Subcutaneous abdominal adipose tissue (tissue), 5 donors: ENCODE measurements around the gene PRSS12.
"Not testable (repeated sequence)": the region's sequence is repeated elsewhere in the genome, so short reads cannot be mapped to it uniquely, and the experiment has no call there.

Source experiments
- H3K27ac ChIP-seq: one replicate; pipeline ENCODE4 v1.7.0; 2013; ENCODE audit warnings: low read depth, mild to moderate bottlenecking, inconsistent platforms, low read length, moderate library complexity
- H3K27me3 ChIP-seq, 5 donors: one replicate each; pipeline ENCODE4 v1.7.0; 2013; ENCODE audit warnings: low read length in 5 of 5, inconsistent platforms in 1 of 5; ENCODE audit not compliant: control insufficient read depth in 5 of 5, insufficient read depth in 4 of 5
- H3K36me3 ChIP-seq, 5 donors: one replicate each; pipeline ENCODE4 v1.7.0; 2013; ENCODE audit warnings: low read length in 5 of 5; ENCODE audit not compliant: control insufficient read depth in 5 of 5, insufficient read depth in 5 of 5
- H3K4me1 ChIP-seq, 5 donors: one replicate each; pipeline ENCODE4 v1.7.0; 2013; ENCODE audit warnings: low read length in 5 of 5, mild to moderate bottlenecking in 3 of 5, moderate library complexity in 1 of 5; ENCODE audit not compliant: control insufficient read depth in 5 of 5, insufficient read depth in 5 of 5
- H3K4me3 ChIP-seq, 5 donors: one replicate each; pipeline ENCODE4 v1.7.0; 2013; ENCODE audit warnings: low read length in 5 of 5, low read depth in 1 of 5
- H3K9ac ChIP-seq, 5 donors: one replicate each; pipeline ENCODE4 v1.7.0; 2013; ENCODE audit warnings: low read length in 5 of 5, mild to moderate bottlenecking in 4 of 5, moderate library complexity in 3 of 5
- H3K9me3 ChIP-seq, 5 donors: one replicate each; pipeline ENCODE4 v1.7.0; 2013; ENCODE audit warnings: low read length in 5 of 5; ENCODE audit not compliant: control insufficient read depth in 5 of 5
- donor health status: healthy.
- donor health status: healthy.
- donor health status: healthy.
- donor health status: healthy.
- donor health status: healthy.

PRSS12 gene

DNA sequence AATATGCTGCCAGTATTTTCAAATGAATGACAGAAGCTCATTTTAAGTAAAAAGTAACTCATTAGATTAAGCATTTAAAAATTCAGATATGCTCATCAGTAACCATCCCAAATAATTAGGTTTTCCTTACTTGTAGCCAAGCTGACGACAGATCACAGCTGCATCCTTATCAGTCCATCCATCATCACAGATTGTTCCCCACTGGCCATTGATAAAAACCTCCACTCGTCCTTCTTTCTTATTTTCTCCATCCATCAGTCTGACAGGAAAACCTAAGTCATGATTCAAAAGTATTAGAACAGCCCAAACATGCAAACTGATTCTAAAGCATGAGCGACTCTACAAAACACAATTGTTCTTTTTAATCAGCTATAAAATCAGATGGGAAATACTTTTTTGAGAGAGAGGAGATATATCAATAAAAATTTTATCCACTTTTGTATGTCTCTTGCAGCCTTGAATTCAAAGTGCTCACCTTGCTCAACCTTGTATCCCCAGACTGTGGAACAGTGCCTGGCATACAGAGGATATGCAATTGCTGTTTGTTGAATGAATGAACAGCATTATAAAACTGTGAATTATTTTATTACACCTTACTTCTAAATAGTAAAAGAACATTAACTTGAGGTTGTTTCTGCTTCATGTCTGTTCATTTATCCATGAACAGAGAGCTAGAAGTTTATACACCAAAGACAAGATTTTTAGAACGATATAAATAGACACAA, 44.3 kb downstream of the PRSS12 start:
- Histone ChIP-seq H3K27ac (no peak overlapping the region), H3K36me3 (no peaks in the 10 kb centered on the region), H3K27me3 (no peaks in the 10 kb centered on the region), H3K9me3 (no peaks in the 10 kb centered on the region), H3K9ac (no peak overlapping the region), H3K4me3 (no peak overlapping the region), H3K4me1 (no peaks in the 10 kb centered on the region)

DNA sequence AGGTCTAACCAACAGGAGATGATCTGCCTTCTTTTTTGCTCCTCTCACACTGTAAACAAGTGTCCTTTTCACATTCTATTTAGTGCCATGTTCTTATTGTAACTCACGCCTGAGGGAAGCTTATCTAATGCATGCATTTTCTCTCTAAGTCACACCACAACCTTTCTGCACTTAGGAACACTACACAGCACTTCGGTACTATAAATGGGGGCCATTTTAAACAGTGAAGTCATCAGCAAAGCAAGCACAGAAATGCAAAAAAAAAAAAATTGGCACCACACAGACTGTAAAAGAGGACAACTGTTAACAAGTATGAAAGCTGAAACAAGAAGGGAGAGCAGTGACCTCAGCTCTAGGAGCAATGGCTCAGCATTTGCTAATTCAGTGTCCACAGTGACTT, 45.2 kb downstream of the PRSS12 start:
- Histone ChIP-seq H3K9me3 (no peaks in the 10 kb centered on the region), H3K9ac (no peak overlapping the region), H3K4me3 (no peak overlapping the region), H3K27me3 (no peaks in the 10 kb centered on the region), H3K4me1 (no peaks in the 10 kb centered on the region), H3K27ac (no peak overlapping the region), H3K36me3 (no peaks in the 10 kb centered on the region)

DNA sequence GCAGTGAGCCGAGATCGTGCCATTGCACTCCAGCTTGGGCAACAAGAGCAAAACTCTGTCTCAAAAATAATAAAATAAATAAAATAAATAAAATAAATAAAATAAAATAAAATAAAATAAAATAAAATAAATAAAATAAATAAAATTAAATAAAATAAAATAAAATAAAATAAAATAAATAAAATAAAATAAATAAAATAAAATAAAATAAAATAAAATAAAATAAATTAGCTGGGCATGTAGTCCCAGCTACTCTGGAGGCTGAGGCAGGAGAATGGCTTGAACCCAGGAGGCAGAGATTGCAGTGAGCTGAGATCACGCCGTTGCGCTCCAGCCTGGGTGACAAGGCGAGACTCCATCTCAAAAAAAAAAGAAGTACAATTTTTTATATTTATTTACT, 53.2 kb downstream of the PRSS12 start:
- H3K9me3 ChIP-seq, H3K4me3 ChIP-seq, H3K4me1 ChIP-seq, H3K36me3 ChIP-seq, H3K9ac ChIP-seq, H3K27ac ChIP-seq, H3K27me3 ChIP-seq: not testable (repeated sequence)

DNA sequence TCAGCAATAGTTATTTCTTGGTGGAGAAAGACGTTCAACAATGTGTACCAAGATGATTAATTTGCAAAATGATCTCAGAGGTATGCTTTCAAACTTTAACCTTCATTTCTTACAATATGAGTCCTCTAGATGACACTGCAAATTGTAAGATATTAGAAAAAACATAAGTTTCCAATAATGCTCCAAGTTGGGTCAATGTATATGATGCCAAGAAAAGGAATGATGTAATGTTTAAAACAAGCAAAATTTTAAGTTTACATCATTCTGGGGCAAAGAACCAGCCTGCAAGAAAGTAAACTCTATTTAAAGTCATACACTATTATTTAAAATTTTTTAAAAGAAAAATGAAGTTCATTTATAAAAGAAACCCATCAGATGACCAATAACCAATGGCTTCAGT, 56.1 kb downstream of the PRSS12 start:
- no peak overlapping the region for H3K4me3 ChIP-seq
- H3K4me1 ChIP-seq, result no peaks in the 10 kb centered on the region
- no peaks in the 10 kb centered on the region for H3K36me3 ChIP-seq
- H3K27ac ChIP-seq, result no peak overlapping the region
- no peaks in the 10 kb centered on the region for H3K27me3 ChIP-seq
- no peak overlapping the region for H3K9ac ChIP-seq
- no peaks in the 10 kb centered on the region for H3K9me3 ChIP-seq

DNA sequence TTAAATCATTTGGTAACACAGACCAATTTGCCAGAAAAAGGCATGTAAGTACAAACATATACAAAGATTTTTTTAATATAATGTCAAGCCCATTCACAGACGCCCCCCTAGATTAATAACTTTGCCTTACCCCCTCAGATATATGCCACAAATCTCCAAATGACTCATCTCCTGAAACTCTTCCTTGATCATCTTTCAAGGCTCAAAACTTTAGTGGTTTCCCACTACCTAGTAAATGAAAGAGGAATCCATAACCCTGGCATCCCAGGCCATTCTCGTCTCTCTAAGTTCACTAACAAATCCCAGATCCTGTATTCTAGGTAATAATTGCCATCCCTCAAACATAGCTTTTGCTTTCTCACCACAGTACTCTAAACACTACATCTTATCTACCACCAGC, 61.9 kb downstream of the PRSS12 start:
- Histone ChIP-seq H3K9me3 (no peaks in the 10 kb centered on the region), H3K36me3 (no peaks in the 10 kb centered on the region), H3K27ac (no peak overlapping the region), H3K4me1 (no peaks in the 10 kb centered on the region), H3K4me3 (no peak overlapping the region), H3K9ac (no peak overlapping the region), H3K27me3 (no peaks in the 10 kb centered on the region)

DNA sequence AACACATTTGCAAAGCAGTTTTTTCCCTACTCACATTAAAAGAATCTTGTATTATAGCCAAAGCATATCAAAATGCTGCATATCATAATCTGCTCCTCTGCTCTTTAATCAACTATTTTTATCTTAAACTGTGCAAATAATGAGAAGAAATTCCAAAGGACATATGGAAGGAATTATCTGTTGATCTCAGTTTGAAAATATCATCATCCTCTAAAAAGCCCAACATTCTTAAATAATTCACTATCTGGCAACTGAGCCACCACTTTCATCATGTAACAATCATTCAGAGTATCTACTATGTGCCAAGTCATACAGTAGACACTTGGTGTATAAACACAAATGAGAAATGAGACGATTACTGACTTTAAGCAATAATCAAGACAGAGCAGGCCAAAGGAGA, 63.0 kb downstream of the PRSS12 start:
- H3K27ac ChIP-seq, result no peak overlapping the region
- H3K27me3 ChIP-seq, result no peaks in the 10 kb centered on the region
- no peak overlapping the region for H3K4me3 ChIP-seq
- H3K36me3 ChIP-seq, result no peaks in the 10 kb centered on the region
- H3K4me1 ChIP-seq, result no peaks in the 10 kb centered on the region
- H3K9ac ChIP-seq, result no peak overlapping the region
- H3K9me3 ChIP-seq, result no peaks in the 10 kb centered on the region

DNA sequence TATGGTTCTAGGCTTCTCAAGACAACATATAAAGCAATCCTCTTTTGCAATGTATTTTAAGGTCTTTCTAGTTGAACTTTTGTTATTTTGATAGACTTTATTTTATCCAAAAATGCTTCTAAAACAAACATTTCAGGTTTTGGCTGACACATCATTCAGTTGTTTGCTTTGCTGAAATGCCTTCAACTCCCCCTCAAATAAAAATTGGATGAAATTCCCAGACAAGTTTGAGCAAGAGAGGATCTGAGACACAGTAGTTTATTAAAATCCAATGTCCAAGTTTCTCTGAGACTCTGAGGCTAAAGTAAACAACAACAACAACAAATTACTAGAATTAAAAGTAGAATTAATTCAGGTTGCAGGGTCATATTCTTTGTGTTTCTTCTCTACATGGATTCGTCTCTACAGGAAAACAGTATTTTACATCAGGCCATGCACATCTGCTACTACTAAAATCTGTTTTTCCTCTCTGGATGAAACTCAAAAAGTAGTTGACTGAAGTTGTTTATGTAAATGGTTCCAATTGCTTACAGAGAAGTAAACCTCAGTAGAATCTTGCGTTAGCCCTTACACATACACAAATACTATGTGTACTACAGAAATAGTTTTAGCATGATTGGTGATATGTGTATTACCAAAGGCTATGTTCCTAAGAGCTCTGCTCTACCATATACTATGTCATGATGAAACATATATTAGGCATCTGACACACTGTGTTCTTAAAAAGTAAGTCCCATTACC, 64.9 kb downstream of the PRSS12 start:
- H3K4me3 ChIP-seq, result no peak overlapping the region
- H3K4me1 ChIP-seq, result peaks cover 0 to 8% (median 2%) of the 10 kb centered on the region in 5 donors
- no peaks in the 10 kb centered on the region for H3K9me3 ChIP-seq
- peaks cover 0 to under 1% (median 0%) of the 10 kb centered on the region in 5 donors for H3K36me3 ChIP-seq
- H3K9ac ChIP-seq, result no peak overlapping the region
- no peaks in the 10 kb centered on the region for H3K27me3 ChIP-seq
- H3K27ac ChIP-seq, result no peak overlapping the region

DNA sequence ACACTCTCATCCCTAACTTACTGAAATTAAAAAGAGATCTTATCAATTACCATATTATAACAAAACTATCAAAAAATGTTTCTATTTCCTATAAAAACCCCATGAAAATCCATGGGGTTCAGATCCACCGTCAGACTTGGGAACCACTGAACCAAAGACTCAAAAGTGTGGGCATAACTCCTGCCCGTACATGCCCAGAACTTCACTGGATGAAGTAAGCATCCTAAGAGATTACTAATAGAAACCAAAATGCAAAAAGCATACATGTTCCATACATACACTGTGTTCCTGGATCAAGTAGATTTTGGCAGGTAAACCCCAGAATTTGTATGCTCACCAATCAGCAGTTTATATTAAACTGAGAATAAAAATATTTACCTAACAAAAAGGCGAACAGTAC, 66.1 kb downstream of the PRSS12 start:
- Histone ChIP-seq H3K9ac (no peak overlapping the region), H3K9me3 (no peaks in the 10 kb centered on the region), H3K4me3 (no peak overlapping the region), H3K27ac (no peak overlapping the region), H3K36me3 (peaks cover 0 to 8% (median 2%) of the 10 kb centered on the region in 5 donors), H3K27me3 (no peaks in the 10 kb centered on the region), H3K4me1 (peaks cover 0 to 8% (median 2%) of the 10 kb centered on the region in 5 donors)

DNA sequence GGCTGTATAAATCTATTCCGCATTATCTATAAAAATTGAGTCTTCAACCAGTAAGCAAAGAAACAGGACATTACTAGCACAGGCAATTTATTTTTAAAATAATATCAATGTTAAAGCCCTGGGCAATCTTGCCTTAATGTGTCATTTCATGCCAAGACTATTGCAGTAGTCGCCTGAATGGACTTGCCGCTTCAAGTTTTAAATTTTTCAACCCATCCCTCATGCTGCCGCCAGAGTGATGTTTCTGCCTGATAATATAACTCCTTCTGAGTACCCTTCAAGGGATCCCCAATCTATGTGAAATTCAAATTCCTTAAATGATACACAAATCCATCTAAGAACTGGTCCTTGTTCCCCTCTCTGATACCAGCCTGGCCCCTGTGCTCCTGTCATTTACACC, 66.9 kb downstream of the PRSS12 start:
- H3K36me3 ChIP-seq, result peaks cover 0 to 9% (median 2%) of the 10 kb centered on the region in 5 donors
- H3K9ac ChIP-seq, result no peak overlapping the region
- H3K27ac ChIP-seq, result no peak overlapping the region
- no peak overlapping the region for H3K4me3 ChIP-seq
- peaks cover 0 to 10% (median 3%) of the 10 kb centered on the region in 5 donors for H3K4me1 ChIP-seq
- H3K9me3 ChIP-seq, result no peaks in the 10 kb centered on the region
- H3K27me3 ChIP-seq, result no peaks in the 10 kb centered on the region

DNA sequence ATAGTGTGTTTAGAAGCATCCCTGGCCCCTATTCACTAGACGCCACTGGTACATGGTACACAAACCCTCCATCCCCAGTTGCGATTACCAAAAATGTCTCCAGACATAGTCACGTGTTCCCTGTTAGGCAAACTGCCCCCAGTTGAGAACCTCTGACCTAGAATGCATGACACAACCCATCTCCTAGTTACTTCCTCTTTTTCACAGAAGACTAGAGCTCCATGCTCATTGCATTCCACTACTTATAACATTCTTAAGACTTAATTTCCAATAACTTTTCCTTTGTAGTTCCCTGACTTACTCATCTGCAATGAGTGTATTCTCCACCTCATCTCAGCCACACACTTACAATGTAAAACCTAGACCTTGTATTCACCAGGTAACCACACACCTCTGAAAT, 68.6 kb downstream of the PRSS12 start:
- Histone ChIP-seq H3K9me3 (no peaks in the 10 kb centered on the region), H3K4me3 (no peak overlapping the region), H3K4me1 (peaks cover 0 to 27% (median 20%) of the 10 kb centered on the region in 5 donors), H3K27me3 (no peaks in the 10 kb centered on the region), H3K9ac (no peak overlapping the region), H3K36me3 (peaks cover 0 to 9% (median 2%) of the 10 kb centered on the region in 5 donors), H3K27ac (no peak overlapping the region)
